ENCODE measurements around the gene PHF3.

PHF3 gene

DNA sequence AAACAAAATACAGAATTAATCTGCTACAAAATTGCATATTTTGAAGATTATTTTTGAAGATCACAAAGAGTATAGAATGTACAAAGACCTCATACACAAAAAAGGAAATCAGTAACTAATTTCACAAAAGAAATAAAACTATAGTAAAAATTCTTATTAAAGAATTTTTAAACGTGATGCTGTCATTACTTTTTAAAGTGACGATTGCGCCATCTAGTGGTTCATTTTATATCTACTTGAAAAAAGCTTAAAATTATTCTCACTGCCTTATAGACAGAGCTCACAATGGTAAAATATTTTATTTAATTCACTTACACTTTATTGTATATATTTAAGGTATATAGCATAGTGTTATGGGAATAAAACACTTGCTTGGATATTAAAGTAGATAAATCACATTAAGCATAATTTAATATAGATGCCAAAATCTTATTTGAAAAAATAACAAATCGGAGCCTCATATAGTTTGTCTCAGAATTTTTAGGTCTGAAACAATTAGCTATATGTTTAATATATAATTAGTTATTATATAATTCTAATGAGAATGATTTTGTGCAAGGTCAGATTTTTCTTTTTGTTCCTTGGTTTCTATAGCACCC is 128.8 kb downstream of the PHF3 start:
- TF ChIP-seq, protein P1, sequence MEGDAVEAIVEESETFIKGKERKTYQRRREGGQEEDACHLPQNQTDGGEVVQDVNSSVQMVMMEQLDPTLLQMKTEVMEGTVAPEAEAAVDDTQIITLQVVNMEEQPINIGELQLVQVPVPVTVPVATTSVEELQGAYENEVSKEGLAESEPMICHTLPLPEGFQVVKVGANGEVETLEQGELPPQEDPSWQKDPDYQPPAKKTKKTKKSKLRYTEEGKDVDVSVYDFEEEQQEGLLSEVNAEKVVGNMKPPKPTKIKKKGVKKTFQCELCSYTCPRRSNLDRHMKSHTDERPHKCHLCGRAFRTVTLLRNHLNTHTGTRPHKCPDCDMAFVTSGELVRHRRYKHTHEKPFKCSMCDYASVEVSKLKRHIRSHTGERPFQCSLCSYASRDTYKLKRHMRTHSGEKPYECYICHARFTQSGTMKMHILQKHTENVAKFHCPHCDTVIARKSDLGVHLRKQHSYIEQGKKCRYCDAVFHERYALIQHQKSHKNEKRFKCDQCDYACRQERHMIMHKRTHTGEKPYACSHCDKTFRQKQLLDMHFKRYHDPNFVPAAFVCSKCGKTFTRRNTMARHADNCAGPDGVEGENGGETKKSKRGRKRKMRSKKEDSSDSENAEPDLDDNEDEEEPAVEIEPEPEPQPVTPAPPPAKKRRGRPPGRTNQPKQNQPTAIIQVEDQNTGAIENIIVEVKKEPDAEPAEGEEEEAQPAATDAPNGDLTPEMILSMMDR (IDR thresholded peaks at IDR 0.05; ENCODE audit: borderline replicate concordance, insufficient read depth, low read depth, low read length), result no peak
- no peak overlapping the region for H3K4me3 ChIP-seq (ENCODE audit: low read depth, low read length)

All from GM12875 (cell line).